A673 (cell line): ENCODE data around the gene CEP97. TPM values are rescaled to one million over a fixed set of nuclear protein-coding genes. Genes with fewer than 3 reads are reported as not detected.
"Not testable (repeated sequence)": the region's sequence is repeated elsewhere in the genome, so short reads cannot be mapped to it uniquely, and the experiment has no call there.

Source experiments
- BruUV-seq: library from RNA; stranded (reverse); fragments of 400-500 nt; replicated peaks from 2 replicates; lab custom pipeline; 2021; lab: Mats Ljungman, UMichigan
- CTCF ChIA-PET: fragments of 300-600 bp; sonication (Branson Sonifier 250); formaldehyde crosslinking; loops from one replicate; lab custom pipeline; 2022; ENCODE audit warnings: antibody characterized with exemption; lab: Charles Lee
- POLR2A ChIA-PET: fragments of 300-600 bp; sonication (Branson Sonifier 250); formaldehyde crosslinking; loops from one replicate; lab custom pipeline; 2022; ENCODE audit warnings: antibody characterized with exemption; ENCODE audit not compliant: low non-redundant PET; lab: Charles Lee
- DNase-seq: peaks from one replicate; pipeline ENCODE4 v3.0.0-alpha.2; 2015; ENCODE audit warnings: low spot score
- H3K27ac ChIP-seq: fragments of 200-600 bp; sonication (generic); 2 replicates; pipeline ENCODE4 v1.5.1; 2016; ENCODE audit warnings: mixed run types, low read depth, mild to moderate bottlenecking, mixed read lengths, antibody characterized with exemption, low read length; ENCODE audit not compliant: poor library complexity, severe bottlenecking
- H3K27me3 ChIP-seq: fragments of 200-600 bp; sonication (generic); replicated peaks from 2 replicates; pipeline ENCODE4 v1.6.1; 2017; ENCODE audit warnings: mixed run types, low read depth, mild to moderate bottlenecking, mixed read lengths, antibody characterized with exemption, low read length; ENCODE audit not compliant: insufficient read depth, poor library complexity
- H3K36me3 ChIP-seq: fragments of 200-600 bp; sonication (generic); 2 replicates; pipeline ENCODE4 v1.6.1; 2016; ENCODE audit warnings: mixed run types, mild to moderate bottlenecking, mixed read lengths, antibody characterized with exemption, low read length; ENCODE audit not compliant: insufficient read depth, poor library complexity, severe bottlenecking
- H3K4me1 ChIP-seq: fragments of 200-600 bp; sonication (generic); 2 replicates; pipeline ENCODE4 v1.6.1; 2017; ENCODE audit warnings: mixed run types, mild to moderate bottlenecking, mixed read lengths, antibody characterized with exemption, low read length; ENCODE audit not compliant: insufficient read depth, poor library complexity, severe bottlenecking
- H3K4me3 ChIP-seq: fragments of 200-600 bp; sonication (generic); 2 replicates; pipeline ENCODE4 v1.5.1; 2016; ENCODE audit warnings: low read depth, mixed run types, mild to moderate bottlenecking, mixed read lengths, low read length; ENCODE audit not compliant: poor library complexity, severe bottlenecking
- H3K9me3 ChIP-seq: fragments of 200-600 bp; sonication (generic); 2 replicates; pipeline ENCODE4 v1.6.1; 2016; ENCODE audit warnings: mixed run types, low read depth, mild to moderate bottlenecking, mixed read lengths, antibody characterized with exemption, low read length; ENCODE audit not compliant: poor library complexity, severe bottlenecking
- EZH2 ChIP-seq: fragments of 200-600 bp; sonication (generic); IDR thresholded peaks from 2 replicates; pipeline ENCODE4 v1.6.1; 2017; ENCODE audit warnings: borderline replicate concordance, low read depth, mild to moderate bottlenecking, mixed read lengths, antibody characterized with exemption, low read length; ENCODE audit not compliant: poor library complexity, severe bottlenecking
- intact Hi-C: fragments of 100-400 bp; cut with micrococcal nuclease; formaldehyde crosslinking; loops from one replicate; pipeline ENCODE4 v1.10.0; 2022; ENCODE audit not compliant: unreplicated experiment
- total RNA-seq: library from RNA; stranded (reverse); gene quantifications from 2 replicates; pipeline ENCODE4 v1.2.3, GENCODE V29; 2021
- TF ChIP-seq, protein P1 (sequence below): fragments of 300-800, 200-600 bp; sonication (generic); conservative IDR thresholded peaks from 2 replicates; pipeline ENCODE4 v1.5.1; 2017; ENCODE audit warnings: low read depth, mild to moderate bottlenecking, antibody characterized with exemption, low read length, moderate library complexity, mixed read lengths

The CEP97 gene
- total RNA-seq, 1 experiment from 2014 or later, result 19.7 TPM

DNA sequence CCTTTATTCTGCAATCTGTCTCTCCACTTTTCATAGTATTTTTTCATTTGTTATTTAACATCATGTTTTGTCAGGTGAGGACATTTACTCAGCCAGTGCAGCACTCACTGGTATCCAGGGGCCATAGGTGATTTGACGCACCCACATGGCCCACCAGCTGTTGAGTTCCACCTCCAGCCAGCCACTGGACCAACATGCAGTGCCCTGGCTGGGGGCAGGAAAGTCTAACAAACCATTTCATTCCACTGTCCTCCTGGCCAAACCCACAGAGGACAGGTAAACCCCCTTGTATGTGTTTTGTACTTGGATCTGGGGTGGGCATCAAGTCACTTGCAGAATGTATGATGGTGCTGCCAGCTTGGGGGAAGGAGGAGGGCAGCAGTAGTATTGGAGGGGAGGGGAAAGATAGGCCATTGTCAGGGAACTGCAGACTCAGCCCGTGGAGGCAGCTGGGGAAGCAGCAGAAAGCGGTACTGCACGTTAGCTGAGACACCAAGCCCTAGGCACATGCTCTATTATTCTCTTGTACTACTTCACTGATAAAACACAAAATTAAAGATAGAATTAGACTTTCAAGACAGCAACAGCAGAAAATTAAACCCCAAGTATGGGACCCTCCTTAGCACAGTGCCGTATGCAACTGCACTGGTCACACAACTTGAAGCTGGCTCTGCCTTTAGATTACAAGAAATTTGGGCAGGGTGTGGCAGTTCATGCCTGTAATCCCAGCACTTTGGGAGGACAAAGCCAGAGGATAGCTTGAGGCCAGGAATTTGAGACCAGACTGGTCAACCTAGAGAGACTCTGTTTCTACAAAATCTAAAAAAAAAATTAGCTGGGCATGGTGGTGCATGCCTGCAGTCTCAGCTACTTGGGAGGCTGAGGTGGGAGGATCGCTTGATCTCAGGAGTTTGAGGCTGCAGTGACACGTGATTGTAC, 22.4 kb upstream of the CEP97 start:
- H3K4me1 ChIP-seq, result no peaks in the 10 kb centered on the region
- BruUV-seq, result no TSS peak
- no peaks in the 10 kb centered on the region for H3K9me3 ChIP-seq
- no peaks in the 10 kb centered on the region for H3K27me3 ChIP-seq
- no peak for DNase-seq
- intact Hi-C loops, result no loop called here
- no peak overlapping the region for H3K27ac ChIP-seq
- TF ChIP-seq, protein P1, sequence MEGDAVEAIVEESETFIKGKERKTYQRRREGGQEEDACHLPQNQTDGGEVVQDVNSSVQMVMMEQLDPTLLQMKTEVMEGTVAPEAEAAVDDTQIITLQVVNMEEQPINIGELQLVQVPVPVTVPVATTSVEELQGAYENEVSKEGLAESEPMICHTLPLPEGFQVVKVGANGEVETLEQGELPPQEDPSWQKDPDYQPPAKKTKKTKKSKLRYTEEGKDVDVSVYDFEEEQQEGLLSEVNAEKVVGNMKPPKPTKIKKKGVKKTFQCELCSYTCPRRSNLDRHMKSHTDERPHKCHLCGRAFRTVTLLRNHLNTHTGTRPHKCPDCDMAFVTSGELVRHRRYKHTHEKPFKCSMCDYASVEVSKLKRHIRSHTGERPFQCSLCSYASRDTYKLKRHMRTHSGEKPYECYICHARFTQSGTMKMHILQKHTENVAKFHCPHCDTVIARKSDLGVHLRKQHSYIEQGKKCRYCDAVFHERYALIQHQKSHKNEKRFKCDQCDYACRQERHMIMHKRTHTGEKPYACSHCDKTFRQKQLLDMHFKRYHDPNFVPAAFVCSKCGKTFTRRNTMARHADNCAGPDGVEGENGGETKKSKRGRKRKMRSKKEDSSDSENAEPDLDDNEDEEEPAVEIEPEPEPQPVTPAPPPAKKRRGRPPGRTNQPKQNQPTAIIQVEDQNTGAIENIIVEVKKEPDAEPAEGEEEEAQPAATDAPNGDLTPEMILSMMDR, result no peak
- TF ChIP-seq EZH2, result no peak
- H3K4me3 ChIP-seq, result no peak overlapping the region
- ChIA-PET POLR2A (no interaction called here), CTCF (no interaction called here)
- no peaks in the 10 kb centered on the region for H3K36me3 ChIP-seq

DNA sequence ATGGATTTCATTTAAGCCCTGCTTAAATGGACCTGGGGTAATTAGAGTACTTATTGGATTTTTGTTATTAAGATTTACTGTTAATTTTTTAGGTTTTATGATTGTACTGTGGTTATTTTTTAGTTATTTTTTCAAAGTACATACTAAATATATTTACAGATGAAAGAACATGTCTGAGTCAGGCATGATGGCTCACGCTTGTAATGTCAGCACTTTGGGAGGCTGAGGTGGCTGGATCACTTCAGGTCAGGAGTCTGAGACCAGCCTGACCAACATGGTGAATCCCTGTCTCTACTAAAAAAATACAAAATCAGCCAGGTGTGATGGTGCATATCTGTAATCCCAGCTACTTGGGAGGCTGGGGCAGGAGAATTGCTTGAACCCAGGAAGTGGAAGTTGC, 21.7 kb upstream of the CEP97 start:
- BruUV-seq, result no TSS peak
- no peaks in the 10 kb centered on the region for H3K27me3 ChIP-seq
- no peak for DNase-seq
- no peaks in the 10 kb centered on the region for H3K9me3 ChIP-seq
- H3K4me3 ChIP-seq, result no peak overlapping the region
- intact Hi-C loops, result no loop called here
- no peak overlapping the region for H3K27ac ChIP-seq
- ChIA-PET CTCF (no interaction called here), POLR2A (no interaction called here)
- TF ChIP-seq, protein P1, result no peak
- TF ChIP-seq EZH2, result no peak
- H3K4me1 ChIP-seq, result no peaks in the 10 kb centered on the region
- no peaks in the 10 kb centered on the region for H3K36me3 ChIP-seq

DNA sequence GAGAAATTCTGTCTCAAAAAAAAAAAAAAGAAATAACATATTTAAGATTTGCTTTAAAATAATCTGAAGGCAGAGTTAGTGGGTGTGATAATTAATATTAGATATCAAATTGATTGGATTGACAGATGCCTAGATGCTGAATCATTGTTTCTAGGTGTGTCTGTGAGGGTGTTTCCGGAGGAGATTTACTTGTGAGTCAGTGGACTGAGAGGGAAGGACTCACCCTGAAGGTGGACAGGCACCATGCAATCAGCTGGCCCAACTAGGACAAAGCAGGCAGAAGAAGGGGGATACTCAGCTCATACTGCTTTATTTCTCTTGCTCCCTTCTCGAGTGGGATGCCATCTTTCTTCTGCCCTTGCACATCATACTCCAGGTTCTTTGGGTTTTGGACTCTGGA, 21.2 kb upstream of the CEP97 start:
- H3K27me3 ChIP-seq, result no peaks in the 10 kb centered on the region
- TF ChIP-seq EZH2, result no peak
- TF ChIP-seq, protein P1, result no peak
- H3K4me3 ChIP-seq, result no peak overlapping the region
- H3K36me3 ChIP-seq, result no peaks in the 10 kb centered on the region
- BruUV-seq, result no TSS peak
- no peaks in the 10 kb centered on the region for H3K4me1 ChIP-seq
- POLR2A ChIA-PET, result no interaction called here
- intact Hi-C loops, result no loop called here
- no peaks in the 10 kb centered on the region for H3K9me3 ChIP-seq
- H3K27ac ChIP-seq, result no peak overlapping the region
- no peak for DNase-seq
- CTCF ChIA-PET, result no interaction called here

DNA sequence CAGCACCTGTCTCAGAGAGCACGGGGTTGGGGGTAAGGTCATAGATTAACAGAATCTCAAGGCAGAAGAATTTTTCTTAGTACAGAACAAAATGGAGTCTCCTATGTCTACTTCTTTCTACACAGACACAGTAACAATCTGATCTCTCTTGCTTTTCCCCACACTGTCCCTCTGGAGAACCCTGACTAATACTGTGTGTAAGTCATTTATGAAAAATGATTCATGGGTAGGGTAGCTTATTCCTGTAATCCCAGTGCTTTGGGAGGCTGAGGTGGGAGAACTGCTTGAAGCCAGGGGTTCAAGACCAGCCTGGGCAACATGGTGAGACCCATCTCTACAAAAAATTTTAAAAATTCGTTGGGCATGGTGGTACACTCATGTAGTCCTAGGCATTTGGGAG, 19.8 kb upstream of the CEP97 start:
- BruUV-seq, intact Hi-C loops, H3K9me3 ChIP-seq, H3K27ac ChIP-seq, H3K27me3 ChIP-seq, H3K4me3 ChIP-seq, CTCF ChIA-PET, H3K36me3 ChIP-seq, H3K4me1 ChIP-seq, DNase-seq: not testable (repeated sequence)
- POLR2A ChIA-PET, result interaction anchor here (0.6 kb wide), 1 partner anchor 18 kb away, joined by 3 read pairs; no protein-coding TSS in a partner anchor
